Measurements from ENCODE around the gene LCN10.

DNA sequence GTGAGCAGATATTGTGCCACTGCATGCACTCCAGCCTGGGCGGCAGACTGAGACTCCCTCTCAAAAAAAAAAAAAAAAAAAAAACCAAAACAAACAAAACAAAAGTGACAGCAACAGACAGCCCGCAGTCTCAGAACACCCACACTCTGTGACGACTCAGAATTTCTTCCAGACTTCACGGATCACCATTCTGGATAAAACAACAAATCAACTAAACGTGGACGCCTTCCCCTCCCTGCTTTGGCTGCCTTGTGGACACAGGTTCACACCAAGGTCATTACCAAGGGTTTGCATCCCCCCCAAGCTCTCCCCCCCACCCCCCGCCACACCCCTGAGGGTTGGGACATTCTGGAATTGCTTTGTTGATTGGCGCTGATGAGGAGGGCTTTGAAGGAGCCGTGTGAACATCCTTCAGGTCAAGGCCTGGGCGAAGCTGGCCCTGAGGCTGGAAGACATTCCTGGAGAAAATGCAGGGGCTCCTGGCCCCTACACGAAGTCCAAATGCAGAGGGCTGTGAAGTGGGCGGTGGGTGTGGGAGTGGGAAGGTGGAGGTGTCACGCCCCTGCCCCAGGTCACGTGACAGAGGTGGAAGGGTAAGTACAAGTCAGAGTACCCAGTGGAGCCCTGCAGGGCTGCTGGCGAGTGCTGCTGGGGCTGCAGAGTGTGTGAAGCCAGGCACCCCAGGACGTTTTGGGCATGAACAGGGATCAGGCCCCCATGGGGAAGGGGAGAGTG lies 10.1 kb downstream of the LCN10 start:
- TF ChIP-seq, protein P1, sequence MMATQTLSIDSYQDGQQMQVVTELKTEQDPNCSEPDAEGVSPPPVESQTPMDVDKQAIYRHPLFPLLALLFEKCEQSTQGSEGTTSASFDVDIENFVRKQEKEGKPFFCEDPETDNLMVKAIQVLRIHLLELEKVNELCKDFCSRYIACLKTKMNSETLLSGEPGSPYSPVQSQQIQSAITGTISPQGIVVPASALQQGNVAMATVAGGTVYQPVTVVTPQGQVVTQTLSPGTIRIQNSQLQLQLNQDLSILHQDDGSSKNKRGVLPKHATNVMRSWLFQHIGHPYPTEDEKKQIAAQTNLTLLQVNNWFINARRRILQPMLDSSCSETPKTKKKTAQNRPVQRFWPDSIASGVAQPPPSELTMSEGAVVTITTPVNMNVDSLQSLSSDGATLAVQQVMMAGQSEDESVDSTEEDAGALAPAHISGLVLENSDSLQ (IDR thresholded peaks at IDR 0.05) = no peak
- no peak for TF ChIP-seq SUZ12 (IDR thresholded peaks at IDR 0.05)
- no peak for TF ChIP-seq LEF1 (IDR thresholded peaks at IDR 0.05; ENCODE audit: borderline replicate concordance)
- no peak for TF ChIP-seq FOXK2 (IDR thresholded peaks at IDR 0.05)
- TF ChIP-seq ARNT (IDR thresholded peaks at IDR 0.05) = no peak
- TF ChIP-seq BHLHE40 (IDR thresholded peaks at IDR 0.05; ENCODE audit: borderline replicate concordance) = no peak
- TF ChIP-seq SP1 (IDR thresholded peaks at IDR 0.05) = no peak

All from HEK293T (cell line).